ENCODE measurements around the gene HIVEP2.
"Not testable (repeated sequence)": the region's sequence is repeated elsewhere in the genome, so short reads cannot be mapped to it uniquely, and the experiment has no call there.

Gene HIVEP2

DNA sequence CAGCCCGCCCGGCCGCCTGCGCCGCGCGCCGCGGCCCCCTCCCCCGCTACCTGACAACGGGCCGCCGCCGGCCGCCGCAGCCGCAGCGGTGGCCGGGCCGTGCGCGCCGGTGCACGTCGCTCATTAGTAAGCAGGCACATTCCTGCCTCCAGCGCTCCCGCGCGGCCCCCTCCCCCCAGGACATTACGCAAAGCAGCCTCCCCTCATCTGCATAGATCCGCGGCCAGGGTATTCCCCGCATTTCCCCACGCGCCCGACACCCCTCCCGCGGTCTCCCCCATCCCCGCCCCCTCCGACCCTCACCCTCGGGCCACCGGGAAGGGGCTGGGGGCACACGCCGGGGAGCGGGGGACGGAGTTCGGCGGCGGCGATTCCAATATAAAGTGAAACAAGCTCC, at the start of gene HIVEP2:
Gene HIVEP2, minus strand, starts transcription at position 128 of the 397 bp plus-strand sequence. CDS start 170,438 bp downstream, outside the sequence.
- peak; percentile 45 for DNase-seq

GRCh38 chr6:142993977-142994376, 49.0 kb upstream of the HIVEP2 start:
- no peak for DNase-seq

DNA sequence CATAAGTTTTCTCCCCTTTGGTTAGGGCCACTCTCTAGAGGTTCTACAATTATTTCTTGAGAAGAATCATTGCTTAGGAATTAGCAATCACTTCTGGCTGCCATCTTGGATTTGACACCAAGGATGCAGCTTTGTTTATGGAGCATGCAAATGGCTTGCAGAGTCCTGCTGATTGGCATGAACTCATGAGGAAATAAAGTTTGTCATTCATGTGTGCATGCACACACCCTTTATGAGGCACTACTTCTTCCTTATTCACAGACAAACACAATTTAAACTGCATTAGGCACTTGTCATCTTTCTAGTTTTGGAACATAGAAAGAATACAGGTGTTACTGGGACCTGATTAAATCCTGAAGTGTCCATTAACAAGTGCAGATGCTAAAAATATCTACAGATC, 42.5 kb upstream of the HIVEP2 start:
- no peak for DNase-seq

DNA sequence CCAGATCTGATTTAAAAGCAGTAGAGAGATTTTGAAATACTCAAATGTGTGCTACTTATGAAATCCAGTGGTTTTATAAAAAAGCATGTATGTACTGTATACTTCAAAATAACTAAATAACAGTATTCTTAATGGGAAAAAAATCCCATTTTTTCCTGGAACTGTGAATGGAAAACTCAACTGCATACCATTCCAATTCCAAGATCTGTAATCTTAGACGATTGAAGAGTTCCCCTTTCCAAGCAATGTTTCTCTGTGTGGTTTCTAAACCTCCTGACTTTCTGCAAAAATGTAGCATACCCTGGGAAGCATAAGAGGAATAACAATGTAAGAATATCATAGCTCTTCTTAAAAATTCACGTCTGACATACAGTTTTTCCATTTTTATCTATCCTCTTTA, 40.3 kb upstream of the HIVEP2 start:
- no peak for DNase-seq

- DNase-seq, result no peak
Observed at GRCh38 chr6:142984386-142984785, 39.4 kb upstream of the HIVEP2 start.

DNA sequence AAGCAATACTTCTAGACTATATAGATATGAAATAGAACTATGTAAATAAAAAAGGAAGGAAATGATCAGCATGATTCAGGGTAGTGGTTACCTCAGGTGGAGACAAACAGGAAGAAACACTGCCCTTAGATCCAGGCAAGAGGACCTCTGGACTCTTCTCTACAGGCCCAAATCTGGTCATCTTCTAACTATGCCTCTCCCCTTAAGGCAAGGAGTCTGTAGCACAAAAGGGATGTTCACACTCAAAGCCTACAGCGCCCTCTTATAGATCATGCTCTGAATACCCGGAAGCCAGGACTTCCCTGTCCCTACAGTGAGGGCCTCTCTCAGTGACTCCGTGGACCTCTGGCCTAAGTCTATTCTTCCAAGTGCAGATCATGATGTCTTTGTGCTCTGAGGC, 30.4 kb upstream of the HIVEP2 start:
- no peak for DNase-seq

DNA sequence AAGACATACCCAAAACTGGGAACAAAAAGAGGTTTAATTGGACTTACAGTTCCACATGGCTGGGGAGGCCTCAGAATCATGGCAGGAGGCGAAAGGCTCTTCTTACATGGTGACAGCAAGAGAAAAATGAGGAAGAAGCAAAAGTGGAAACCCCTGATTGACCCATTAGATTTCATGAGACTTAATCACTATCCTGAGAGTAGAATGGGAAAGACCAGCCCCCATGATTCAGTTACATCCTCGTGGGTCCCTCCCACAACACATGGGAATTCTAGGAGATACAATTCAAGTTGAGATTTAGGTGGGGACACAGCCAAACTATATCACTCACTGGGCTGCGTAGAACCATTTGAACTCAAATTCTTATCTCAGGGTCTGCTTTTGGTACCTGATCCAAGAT, 26.0 kb upstream of the HIVEP2 start:
- not testable (repeated sequence) for DNase-seq

DNA sequence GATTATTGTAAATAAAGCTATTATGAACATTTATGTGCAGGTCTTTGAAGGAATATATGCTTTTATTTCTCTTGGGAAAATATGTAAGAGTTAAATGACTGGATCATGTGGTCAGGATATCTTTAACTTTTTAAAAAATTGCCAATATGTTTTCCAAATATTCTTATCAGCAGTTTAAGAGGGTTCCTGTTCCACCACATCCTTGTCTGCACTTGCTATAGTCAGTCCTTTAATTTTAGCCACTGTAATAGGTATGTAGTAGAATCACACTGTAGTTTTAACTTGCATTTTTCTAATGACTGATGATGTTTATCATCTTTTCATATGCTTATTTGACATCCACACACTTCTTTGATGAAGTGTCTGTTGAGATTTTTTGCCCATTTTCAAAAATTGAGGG, 23.6 kb upstream of the HIVEP2 start:
- no peak for DNase-seq

GRCh38 chr6:142966294-142966693, 21.3 kb upstream of the HIVEP2 start:
- no peak for DNase-seq

GRCh38 chr6:142965164-142965563, 20.2 kb upstream of the HIVEP2 start:
- DNase-seq, result no peak

GRCh38 chr6:142960098-142960497, 15.1 kb upstream of the HIVEP2 start:
- no peak for DNase-seq

DNA sequence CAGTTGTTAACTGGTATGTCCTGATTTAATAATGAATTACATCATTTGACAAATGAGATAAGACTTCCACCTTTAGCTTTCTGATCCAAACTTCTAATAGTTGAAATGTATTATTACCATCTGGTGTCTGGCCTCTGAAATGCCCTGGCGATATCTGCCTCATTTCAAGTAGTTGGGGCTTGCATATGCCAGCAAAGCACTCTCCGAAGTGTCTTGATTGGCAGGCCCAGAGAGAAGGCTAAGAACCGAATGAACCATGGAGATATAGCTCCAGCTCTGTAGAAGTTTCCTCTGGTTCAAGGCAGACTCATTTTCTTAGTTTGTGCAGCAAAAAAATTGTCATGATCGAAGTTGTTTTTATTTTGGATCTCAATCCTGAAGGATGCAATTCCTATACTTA, 13.4 kb upstream of the HIVEP2 start:
- no peak for DNase-seq

GRCh38 chr6:142956726-142957125, 11.8 kb upstream of the HIVEP2 start:
- DNase-seq, result no peak

DNA sequence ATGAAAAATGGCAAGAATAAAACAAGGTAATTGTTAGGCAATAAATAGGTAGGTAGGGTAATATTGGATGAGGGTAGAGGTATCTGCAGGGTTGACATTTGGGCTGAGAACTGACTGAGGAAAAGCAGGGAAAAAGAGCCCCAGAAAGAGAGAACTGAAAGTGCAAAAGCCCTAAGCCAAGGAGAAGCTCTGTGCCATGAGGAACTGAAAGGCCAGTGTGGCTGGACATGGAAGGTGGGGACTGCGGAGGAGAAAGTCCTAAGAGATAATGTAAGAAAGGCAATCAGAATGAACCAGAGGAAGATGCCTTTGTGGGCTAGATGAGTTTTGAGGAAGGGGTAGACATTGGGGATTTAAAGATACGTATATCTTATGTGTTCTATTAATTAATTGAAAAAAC, 9.9 kb upstream of the HIVEP2 start:
- no peak for DNase-seq

DNA sequence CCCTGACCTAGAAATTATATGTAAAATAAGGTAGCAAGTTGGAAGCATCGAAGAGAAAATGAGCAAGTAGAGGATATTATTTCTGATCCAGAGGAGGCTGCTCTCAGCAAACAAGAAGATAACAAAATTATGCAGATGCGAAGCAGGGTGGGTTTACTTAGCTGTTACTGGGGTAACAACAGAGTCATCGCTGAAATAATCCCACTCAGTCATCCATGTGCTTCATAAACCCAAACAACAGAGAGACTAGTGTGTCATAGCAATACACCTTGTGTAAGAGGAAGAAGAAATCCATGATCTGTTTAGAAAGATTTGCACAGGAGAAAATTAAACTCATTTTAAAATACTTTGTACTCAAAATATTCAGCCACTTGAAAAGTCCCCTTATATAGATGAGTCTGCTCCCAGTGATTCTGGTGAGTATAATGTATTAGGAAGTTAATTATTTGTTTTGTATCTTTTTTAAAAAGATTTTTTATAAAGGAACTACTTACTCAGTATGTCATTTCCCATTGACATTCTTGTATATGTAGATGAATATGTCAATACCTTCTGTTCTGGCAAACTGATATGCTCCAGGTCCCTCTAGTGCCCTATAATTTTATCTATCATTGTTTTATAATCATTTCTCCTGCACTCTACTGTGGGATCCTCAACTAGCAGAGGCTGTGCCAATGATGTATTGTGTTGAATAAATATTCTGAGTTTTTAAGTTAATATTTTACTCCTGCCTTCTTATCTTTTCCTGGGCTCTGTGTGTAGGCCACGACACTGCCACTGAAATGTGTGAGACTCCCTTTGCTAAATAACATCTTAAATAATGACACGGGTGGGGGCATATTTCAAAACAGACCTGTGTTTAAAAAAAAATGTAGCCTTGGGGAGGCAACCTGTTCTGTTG, 8.6 kb upstream of the HIVEP2 start:
- DNase-seq, result no peak

DNA sequence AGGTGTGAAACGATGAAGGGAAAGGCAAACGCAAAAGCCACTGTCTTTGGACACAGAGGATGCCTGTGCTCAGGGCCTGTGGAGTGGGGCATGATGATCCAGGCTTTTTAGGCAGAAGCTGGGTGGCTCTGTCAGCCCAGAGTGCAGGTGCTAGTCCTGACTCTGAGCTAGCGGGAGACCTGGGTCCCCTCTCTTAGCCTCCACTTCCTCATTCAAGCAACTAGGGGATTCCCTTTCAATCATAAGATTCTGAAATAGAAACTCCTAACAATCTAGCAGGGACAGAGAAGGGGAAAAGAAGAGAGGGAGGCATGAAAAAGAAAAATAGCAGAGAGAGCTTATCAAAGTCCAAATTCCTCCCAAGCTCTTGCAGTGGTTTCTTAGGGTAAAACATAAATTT, 7.6 kb upstream of the HIVEP2 start:
- DNase-seq, result no peak

DNA sequence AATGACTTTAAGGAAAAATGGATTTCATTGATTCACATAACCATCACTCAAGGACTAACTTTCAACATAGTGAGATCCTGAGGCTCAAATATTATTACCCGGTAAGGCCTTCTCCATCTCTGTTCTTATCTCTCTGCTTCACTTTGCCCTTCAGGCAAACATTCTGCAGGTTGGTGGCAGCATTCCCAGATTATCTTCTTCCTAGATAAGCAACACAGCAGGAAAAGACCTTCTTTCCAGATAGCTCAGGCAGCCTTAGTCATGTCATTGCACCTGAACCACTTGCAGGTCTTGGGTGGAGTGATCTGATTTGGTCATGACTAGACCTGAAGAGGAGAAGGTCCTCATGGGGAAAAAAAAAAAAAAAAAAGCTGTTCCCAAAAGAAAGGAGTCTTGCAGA, 5.3 kb upstream of the HIVEP2 start:
- DNase-seq, result no peak

DNA sequence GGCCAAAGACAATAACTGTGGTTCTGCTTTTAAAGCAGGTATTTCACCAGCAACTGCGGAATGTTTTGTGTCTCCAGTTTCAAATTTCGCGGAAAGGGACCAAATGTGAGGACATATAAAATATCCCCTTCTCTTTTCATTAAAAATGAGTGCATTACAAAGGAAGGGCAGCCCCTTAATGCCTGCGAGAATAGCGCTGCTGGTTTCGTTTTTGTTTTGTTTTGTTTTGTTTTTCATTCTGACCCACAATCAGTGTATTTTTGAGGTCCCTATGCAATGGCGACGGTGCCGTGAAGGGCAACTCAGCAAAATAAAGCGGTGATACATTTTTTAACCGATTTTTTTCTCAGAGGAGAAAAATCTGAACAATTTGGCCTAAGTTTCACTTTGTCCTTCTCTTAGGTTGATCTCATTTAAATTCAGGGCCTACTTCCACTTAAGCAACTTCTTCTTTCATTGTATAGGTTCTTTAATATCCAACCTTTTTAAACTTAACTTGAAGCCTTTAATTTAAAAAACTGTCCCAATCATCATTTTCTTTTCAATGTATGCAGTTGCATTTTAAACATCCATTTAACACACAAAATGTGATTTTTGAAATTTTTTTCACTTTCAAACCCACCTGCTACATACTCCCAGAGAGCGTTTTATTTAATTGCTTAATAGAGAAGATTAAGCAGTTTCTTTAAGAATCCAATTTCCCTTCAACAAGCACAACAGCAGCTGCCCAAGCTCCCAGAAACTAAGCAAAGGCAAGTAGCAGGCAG, 2.9 kb upstream of the HIVEP2 start:
- no peak for DNase-seq

GRCh38 chr6:142946924-142947713, 2.1 kb upstream of the HIVEP2 start:
- DNase-seq, result peak; percentile 42

GRCh38 chr6:142946181-142946923, 1.4 kb upstream of the HIVEP2 start:
- peak; percentile 88 for DNase-seq

GRCh38 chr6:142945446-142946180, 637 bp upstream of the HIVEP2 start:
- peak; percentile 37 for DNase-seq

All from hematopoietic multipotent progenitor cell treated with erythropoietin and hydrocortisone succinate and interleukin-3 and kit ligand, for 8 days (in vitro differentiated cells).